ENCODE measurements around the gene SNX19. TPM values are rescaled to one million over a fixed set of nuclear protein-coding genes. Genes with fewer than 3 reads are reported as not detected.

SNX19 gene
- total and polyA plus RNA-seq, 8 donors, result 34.1 to 66.4 (median 43.1) TPM

- DNase-seq (no peak), ATAC-seq (no peak)
- H3K27ac ChIP-seq, result no peak overlapping the region
- no peak for TF ChIP-seq CTCF (IDR thresholded peaks at IDR 0.05)
- H3K4me3 ChIP-seq, result no peak overlapping the region
- H3K27me3 ChIP-seq, result peaks cover 0 to 4% of the 10 kb centered on the region in 2 donors
- intact Hi-C loops (cut with DNase I), result no loop called here
- no peaks in the 10 kb centered on the region for H3K9me3 ChIP-seq
- H3K36me3 ChIP-seq, result no peaks in the 10 kb centered on the region
- H3K4me1 ChIP-seq, result no peaks in the 10 kb centered on the region
These were observed 31.2 kb upstream of the SNX19 start for GRCh38 chr11:130947481-130947880.

GRCh38 chr11:130947058-130947457 is 30.8 kb upstream of the SNX19 start:
- Histone ChIP-seq H3K4me1 (no peaks in the 10 kb centered on the region), H3K36me3 (no peaks in the 10 kb centered on the region), H3K27ac (no peak overlapping the region), H3K9me3 (no peaks in the 10 kb centered on the region), H3K4me3 (no peak overlapping the region), H3K27me3 (peaks cover 0 to 4% of the 10 kb centered on the region in 2 donors)
- TF ChIP-seq CTCF (IDR thresholded peaks at IDR 0.05), result no peak
- DNase-seq, result no peak
- no peak for ATAC-seq
- intact Hi-C loops (cut with DNase I), result no loop called here

DNA sequence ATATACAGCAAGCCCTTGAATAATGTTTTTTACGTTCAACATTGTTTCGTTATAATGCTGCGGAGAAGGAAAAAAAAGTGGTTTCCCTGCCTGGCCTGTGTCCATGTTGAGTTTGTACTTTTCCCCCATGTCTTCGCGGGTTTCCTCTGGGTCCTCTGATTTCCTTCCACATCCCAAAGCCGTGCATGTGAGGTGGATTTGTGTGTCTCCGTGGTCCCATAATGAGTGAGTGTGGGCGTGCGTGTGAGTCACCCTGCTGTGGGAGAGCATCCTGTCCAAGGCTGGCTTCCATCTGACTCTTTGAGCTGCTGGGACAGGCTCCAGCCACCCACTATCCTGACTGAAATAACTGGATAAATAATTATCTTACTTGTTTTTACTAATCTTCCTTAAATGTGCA is 29.6 kb upstream of the SNX19 start:
- ATAC-seq (peak; percentile 70), DNase-seq (peak in 1 of 4 donors; percentile 45)
- H3K4me1 ChIP-seq, result no peaks in the 10 kb centered on the region
- peaks cover 0 to 4% of the 10 kb centered on the region in 2 donors for H3K27me3 ChIP-seq
- no peak for TF ChIP-seq CTCF (IDR thresholded peaks at IDR 0.05)
- intact Hi-C loops (cut with DNase I), result no loop called here
- H3K4me3 ChIP-seq, result no peak overlapping the region
- no peaks in the 10 kb centered on the region for H3K9me3 ChIP-seq
- H3K27ac ChIP-seq, result no peak overlapping the region
- no peaks in the 10 kb centered on the region for H3K36me3 ChIP-seq

DNA sequence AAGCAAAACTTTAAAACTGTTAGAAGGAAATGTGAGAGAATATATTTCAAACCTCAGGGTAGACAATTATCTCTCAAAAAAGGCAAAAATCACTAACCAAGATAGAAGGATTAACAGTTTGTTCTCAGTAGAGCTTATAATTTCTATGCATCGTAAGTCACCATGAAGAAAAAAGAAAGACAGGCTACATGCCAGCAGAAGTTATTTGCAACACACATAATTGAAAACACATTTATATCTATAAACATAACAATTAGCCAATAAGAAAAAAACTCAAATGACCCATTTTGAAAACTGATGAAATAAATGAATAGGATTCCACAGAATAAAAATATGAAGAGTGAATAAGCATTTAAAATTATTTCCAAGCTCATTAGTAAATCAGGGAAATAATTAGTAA is 24.4 kb upstream of the SNX19 start:
- Histone ChIP-seq H3K4me1 (no peaks in the 10 kb centered on the region), H3K4me3 (no peak overlapping the region)
- DNase-seq, result no peak

DNA sequence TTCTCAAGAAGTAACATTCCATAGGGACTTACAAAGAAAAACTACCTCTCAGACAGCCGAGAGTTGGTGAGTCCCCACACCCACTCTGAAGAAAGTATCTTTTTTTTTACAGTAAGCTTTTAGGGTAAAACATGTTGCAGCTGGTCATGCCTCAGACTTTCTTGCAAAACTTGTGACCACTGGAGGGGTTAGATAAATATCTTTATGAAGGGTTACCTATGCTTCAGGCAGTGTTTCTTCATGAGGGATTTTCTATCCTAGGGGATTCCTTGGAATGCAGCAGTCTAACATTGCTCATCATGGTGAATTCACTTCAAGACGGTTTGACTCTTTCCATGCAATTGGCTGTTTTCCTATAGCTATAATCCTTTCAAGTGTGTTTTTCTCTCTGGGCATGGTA is 20.8 kb upstream of the SNX19 start:
- intact Hi-C loops (cut with DNase I), result no loop called here
- DNase-seq (no peak), ATAC-seq (no peak)
- TF ChIP-seq CTCF (IDR thresholded peaks at IDR 0.05), result no peak
- no peak overlapping the region for H3K27ac ChIP-seq
- no peaks in the 10 kb centered on the region for H3K36me3 ChIP-seq
- no peaks in the 10 kb centered on the region for H3K4me1 ChIP-seq
- H3K9me3 ChIP-seq, result no peaks in the 10 kb centered on the region
- H3K4me3 ChIP-seq, result no peak overlapping the region
- H3K27me3 ChIP-seq, result no peaks in the 10 kb centered on the region

More for the DNA sequence above, 24.4 kb upstream of the SNX19 start:
- Histone ChIP-seq H3K9me3 (no peaks in the 10 kb centered on the region), H3K36me3 (no peaks in the 10 kb centered on the region), H3K27me3 (no peaks in the 10 kb centered on the region), H3K27ac (no peak overlapping the region)
- intact Hi-C loops (cut with DNase I), result no loop called here
- no peak for TF ChIP-seq CTCF (IDR thresholded peaks at IDR 0.05)
- no peak for ATAC-seq
